Effector CD4-positive, alpha-beta T cell (primary cell): ENCODE data around the gene CNKSR3.

Source experiments
- DNase-seq: peaks from one replicate; pipeline ENCODE4 v3.0.0-alpha.2; 2020

The CNKSR3 gene

DNA sequence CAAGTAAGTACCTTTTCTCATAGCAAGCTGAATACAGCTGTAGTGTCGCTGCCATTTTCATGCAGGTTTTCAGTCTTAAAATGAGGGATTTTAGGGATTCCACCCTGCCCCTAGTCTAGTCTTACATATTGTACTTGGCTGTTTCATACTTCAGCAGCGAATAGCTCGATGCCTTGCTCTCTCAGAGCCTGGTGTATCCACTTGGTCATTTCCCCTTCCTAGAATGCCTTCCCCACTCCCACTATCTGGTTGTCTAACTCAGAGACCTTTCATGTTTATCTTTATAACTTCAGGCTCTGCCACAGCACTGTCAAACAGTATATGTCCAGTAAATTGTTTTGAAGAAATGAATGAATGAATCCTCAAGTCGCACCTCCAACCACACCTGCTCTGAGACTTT lies 132.8 kb downstream of the CNKSR3 start:
- DNase-seq = no peak

DNA sequence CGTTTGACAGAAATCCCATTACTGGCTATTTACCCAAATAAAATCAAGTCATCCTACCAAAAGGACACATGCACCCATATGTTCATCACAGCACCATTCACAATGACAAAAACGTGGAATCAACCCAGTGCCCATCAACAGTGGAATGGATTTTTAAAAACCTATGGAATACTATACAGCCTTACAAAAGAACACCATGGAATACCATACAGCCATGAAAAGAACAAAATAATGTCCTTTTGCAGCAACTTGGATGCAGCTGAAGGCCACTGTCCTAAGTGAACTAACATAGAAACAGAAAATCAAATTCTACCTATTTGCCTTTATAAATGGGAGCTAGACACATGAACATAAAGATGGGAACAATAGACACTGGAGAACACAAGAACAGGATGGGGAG lies 136.5 kb downstream of the CNKSR3 start:
- no peak for DNase-seq

GRCh38 chr6:154371281-154371680 lies 139.2 kb downstream of the CNKSR3 start:
- no peak for DNase-seq

DNA sequence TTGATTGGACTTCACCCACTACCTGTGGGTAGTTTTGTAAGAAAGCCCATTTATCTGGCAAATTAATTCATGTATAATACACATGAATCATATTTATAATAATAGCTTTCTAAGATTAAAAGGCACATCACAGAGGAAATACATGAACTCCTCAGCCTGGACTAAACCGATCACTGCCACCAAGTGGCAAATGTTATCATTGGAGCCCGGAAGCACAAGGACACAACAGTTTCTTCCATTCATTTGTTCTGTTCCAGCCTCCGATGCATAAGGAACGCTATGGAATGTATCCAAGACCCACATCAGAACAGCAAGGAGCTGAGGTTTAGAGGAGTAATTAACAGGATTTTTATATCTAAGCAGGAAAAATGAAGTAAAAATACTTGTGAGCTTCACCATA lies 139.9 kb downstream of the CNKSR3 start:
- DNase-seq = no peak

DNA sequence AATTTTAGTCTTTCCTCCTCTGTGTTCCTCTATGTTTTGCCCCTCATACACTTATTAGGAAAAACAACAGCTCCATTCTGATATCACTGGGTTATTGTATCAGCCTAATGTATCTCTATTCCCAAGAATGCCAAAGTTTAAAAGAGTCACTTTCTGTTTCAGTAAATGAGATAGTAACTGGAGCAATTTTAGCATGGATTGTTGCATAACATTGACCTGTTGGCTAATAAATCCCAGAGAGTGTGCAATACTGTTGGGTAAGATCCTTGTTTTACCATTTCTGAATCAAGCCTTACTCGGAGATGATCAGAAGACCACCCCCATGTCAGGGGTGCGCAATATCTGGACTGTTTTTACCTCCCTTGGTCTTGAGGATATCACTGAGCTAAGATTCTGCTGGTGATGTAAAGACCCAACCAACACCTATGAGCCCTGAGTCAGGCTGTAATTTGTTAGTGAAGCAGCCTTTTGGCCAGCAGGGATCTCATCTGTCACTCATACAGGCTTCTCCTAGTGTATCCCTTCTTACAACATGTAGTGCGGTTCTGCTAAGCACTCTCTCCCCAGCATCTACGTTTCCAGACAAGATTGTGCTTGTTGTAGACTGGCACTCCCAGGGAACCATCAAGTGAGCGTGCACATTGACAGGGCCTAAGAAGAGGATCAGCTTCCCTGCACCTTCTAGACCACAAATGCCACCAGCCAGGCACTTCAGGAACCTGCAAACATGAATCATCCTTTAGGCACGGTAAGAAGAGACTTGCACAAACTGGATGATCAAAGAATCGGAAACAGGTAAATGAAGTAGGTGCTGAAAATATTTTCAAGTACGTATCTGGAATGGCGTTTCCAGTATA lies 142.4 kb downstream of the CNKSR3 start:
- no peak for DNase-seq

- no peak for DNase-seq
These were observed 143.1 kb downstream of the CNKSR3 start for GRCh38 chr6:154367336-154367735.

- no peak for DNase-seq
These were observed 146.7 kb downstream of the CNKSR3 start for GRCh38 chr6:154363821-154364220.

GRCh38 chr6:154361476-154361875 lies 149.0 kb downstream of the CNKSR3 start:
- no peak for DNase-seq

DNA sequence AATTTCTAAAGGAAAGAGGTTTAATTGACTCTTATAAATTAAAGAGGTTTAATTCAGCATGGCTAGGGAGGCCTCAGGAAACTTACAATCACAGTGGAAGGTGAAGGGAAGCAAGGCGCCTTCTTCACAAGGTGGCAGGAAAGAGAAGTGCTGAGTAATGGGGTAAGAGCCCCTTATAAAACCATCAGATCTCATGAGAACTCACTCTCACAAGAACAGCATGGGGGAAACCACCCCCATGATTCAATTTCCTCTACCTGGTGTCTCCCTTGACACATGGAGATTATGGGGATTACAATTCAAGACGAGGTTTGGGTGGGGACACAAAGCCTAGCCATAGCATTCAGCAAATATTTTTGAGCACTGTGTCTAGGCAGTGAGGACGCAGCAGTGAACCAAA lies 150.0 kb downstream of the CNKSR3 start:
- DNase-seq = no peak

GRCh38 chr6:154359679-154360078 lies 150.8 kb downstream of the CNKSR3 start:
- DNase-seq = no peak

DNA sequence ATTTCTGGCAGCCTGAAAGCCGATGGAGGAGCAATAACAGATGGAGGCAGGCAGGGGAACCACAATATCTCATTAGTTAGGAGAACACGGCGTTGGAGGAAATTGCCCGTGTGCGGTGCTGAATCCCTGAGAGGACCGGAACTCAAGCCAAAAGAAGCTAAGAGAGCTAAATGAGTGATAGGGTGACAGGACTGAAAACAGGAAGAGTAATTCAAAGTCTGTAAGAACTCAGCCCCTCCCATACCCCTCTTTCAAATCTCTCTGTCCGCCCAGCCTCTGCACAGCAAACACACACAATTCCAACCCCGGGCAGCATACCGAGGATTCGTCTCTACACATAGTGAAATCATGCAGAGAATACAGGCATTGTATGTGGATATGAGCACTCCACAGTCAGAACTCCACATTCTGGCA lies 151.3 kb downstream of the CNKSR3 start:
- no peak for DNase-seq

DNA sequence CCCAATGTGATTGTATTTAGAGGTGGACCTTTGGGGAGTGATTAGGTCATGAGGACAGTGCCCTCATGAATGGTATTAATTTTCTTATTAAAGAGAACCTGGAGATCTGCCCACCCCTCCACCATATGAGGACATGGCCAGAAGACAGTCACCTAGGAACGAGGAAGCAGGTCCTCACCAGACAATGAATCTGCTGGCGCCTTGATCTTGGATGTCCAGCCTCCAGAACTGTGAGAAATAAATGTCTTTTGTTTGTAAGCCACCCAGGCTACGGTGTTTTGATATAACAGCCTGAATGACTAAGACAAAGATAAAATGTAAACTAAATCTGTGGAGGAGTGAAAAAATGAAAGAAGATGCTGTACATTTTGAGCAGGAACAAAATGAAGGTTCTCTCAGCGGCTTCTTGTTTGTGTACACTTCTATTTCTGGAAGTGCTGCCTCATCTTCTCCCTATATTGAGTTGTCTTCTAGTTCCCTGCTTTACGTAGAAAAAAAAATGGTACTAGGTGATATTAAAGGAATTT lies 152.4 kb downstream of the CNKSR3 start:
- DNase-seq = no peak

DNA sequence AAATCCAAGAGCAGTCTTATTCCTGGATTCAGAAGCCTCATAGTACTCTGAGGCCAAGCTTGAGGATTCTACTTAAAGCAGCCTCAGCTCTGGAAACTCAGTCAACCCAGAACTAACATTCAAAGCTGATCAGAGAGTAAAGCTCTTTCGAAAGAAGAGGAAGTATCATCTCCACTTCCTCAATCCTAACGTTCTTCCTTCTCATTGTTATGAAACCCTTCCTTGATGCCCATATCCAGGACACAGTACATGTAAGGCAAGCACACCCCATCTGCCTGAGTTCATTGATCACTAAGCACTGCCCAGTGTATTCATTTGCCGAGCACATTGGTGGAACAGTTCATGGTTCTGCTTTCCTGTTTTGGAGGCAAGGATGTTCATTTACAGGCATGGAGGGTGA lies 153.8 kb downstream of the CNKSR3 start, which contains the start of gene IPCEF1:
TSS of gene IPCEF1 (minus strand) at position 114 of the 400 bp plus-strand sequence. CDS start 90,856 bp downstream, outside the sequence.
- DNase-seq = no peak

DNA sequence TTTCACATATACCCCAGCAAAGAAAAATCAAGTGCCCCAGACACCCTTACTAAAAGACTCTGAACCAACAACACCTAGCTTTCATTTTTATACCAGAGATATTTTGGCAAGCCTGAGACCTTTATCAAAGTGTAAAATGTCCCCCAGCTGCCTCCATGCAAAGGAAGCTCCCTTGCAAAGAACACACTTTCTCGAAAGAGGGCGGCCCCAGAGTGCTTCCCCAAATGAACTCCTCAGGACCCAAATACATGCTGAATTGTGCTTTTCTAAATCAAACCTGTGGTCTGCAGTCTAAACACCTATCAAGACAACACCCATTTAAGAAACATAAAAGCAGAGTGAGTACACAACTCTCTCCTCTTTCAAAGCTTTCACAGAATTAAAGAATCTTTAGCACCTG lies 154.4 kb downstream of the CNKSR3 start:
- no peak for DNase-seq

DNA sequence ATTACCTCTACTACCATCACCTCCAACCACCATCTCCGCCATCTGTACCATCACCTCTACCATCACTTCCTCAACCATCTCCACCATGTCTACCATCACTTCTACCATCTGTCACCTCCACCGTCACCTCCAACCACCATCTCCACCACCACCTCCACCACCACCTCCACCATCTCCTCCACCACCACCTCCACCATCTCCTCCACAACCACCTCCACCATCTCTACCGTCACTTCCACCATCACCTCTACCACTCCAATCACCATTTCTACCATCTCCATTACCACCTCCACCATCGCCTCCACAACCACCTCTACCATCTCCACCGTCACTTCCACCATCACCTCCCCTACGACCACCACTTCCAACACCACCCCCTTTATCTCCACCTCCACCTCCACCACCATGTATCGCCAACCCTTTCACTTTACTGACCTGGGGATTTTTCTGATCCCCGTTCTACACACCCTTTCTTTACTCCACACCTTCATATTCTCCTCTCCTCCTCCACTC lies 156.2 kb downstream of the CNKSR3 start:
- no peak for DNase-seq

DNA sequence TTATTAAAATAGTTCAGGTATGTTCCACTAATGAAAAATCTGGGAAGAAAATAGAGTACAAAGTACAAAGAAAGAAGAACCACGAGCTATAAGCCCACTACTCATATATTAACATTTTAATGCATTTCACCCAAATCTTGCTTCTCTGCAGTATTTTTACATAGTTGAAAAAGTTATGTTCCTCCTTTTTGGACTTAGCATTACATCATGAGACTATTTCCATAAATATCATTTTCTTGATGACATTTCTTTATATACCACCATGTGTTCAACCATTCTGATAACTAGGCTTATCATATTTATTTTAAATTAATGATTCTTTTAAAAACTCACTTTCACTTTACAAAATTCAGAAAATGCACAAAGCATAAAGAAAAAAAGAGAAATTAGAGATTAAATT lies 156.9 kb downstream of the CNKSR3 start:
- DNase-seq = no peak

GRCh38 chr6:154352898-154353585 lies 157.4 kb downstream of the CNKSR3 start:
- no peak for DNase-seq

- no peak for DNase-seq
These were observed 160.2 kb downstream of the CNKSR3 start for GRCh38 chr6:154350293-154350692.

GRCh38 chr6:154347981-154348380 lies 162.5 kb downstream of the CNKSR3 start:
- no peak for DNase-seq

DNA sequence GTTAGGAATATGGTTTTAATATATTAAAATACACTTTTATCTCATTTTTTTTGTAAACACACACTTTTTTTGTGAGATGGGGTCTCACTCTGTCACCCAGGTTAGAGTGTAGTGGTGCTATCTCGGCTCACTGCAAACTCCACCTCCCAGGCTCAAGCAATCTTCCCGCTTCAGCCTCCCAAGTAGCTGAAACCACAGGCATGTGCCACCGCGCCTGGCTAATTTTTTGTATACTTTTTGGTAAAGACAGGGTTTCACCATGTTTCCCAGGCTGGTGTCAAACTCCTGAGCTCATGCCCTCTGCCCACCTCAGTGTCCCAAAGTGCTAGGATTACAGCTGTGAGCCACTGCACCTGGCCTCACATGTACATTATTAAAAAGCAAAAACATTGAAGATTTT lies 164.7 kb downstream of the CNKSR3 start:
- DNase-seq = no peak

GRCh38 chr6:154343473-154344308 lies 166.8 kb downstream of the CNKSR3 start:
- no peak for DNase-seq

GRCh38 chr6:154341871-154342270 lies 168.6 kb downstream of the CNKSR3 start:
- no peak for DNase-seq

DNA sequence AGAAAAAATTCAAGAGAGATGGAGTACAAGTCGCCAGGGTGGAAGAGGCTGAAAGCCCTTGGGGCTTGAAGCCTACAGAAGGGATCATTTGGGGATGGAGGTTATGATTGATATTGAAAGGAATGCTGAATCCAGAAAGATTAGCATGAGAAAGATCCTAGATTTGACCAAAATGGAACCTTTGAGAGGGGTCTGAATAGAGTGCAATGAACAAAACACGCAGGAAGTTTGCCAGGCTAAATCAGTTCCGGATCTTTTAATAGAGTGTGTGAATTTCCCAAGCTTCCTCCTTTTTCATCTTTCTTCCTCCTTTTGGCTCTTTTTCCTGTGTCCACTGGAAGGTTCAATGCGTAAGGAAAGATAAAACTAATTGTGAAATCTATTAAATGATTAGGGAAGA lies 169.1 kb downstream of the CNKSR3 start:
- DNase-seq = no peak
